PFSK-1 (cell line): ENCODE measurements around the gene WIPI1.

Source experiments
- POLR2AphosphoS5 ChIP-seq: IDR thresholded peaks from 2 replicates; pipeline ENCODE4 v1.6.1; 2012; ENCODE audit warnings: low read depth, mild to moderate bottlenecking, control low read depth, low read length, moderate library complexity
- SIN3A ChIP-seq: IDR thresholded peaks from 2 replicates; pipeline ENCODE4 v1.6.1; 2012; ENCODE audit warnings: mild to moderate bottlenecking, low read length, moderate library complexity, borderline replicate concordance; ENCODE audit not compliant: insufficient read depth
- TAF1 ChIP-seq: IDR thresholded peaks from 2 replicates; pipeline ENCODE4 v1.6.1; 2012; ENCODE audit warnings: low read length, control low read depth, borderline replicate concordance; ENCODE audit not compliant: insufficient read depth

DNA sequence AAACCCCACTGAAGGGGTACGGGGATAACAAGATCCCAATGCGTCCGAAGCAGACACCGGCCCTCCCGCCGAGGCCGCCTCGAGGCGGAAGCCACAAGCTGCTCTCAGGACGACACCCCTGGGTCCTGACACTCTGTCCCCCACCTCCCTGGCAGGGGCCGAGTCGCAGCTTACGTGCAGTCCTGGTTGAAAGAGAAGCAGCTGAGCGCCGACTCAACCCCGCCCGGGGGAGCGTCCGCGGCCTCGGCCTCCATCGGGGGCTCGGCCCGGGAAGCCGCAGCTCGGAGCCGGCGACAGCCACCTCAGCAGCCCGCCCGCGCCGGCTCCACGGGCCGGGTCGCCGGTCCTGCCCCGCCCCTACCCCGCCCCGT, at the start of gene WIPI1:
- TF ChIP-seq POLR2AphosphoS5 (no peak), SIN3A (no peak), TAF1 (no peak)
